Subcutaneous abdominal adipose tissue (tissue), 5 donors: ENCODE data around the gene CHTOP.

Experiments used
- H3K27ac ChIP-seq: one replicate; pipeline ENCODE4 v1.7.0; 2013; ENCODE audit warnings: low read depth, mild to moderate bottlenecking, inconsistent platforms, low read length, moderate library complexity
- H3K27me3 ChIP-seq, 5 donors: one replicate each; pipeline ENCODE4 v1.7.0; 2013; ENCODE audit warnings: low read length in 5 of 5, inconsistent platforms in 1 of 5; ENCODE audit not compliant: control insufficient read depth in 5 of 5, insufficient read depth in 4 of 5
- H3K36me3 ChIP-seq, 5 donors: one replicate each; pipeline ENCODE4 v1.7.0; 2013; ENCODE audit warnings: low read length in 5 of 5; ENCODE audit not compliant: control insufficient read depth in 5 of 5, insufficient read depth in 5 of 5
- H3K4me1 ChIP-seq, 5 donors: one replicate each; pipeline ENCODE4 v1.7.0; 2013; ENCODE audit warnings: low read length in 5 of 5, mild to moderate bottlenecking in 3 of 5, moderate library complexity in 1 of 5; ENCODE audit not compliant: control insufficient read depth in 5 of 5, insufficient read depth in 5 of 5
- H3K4me3 ChIP-seq, 5 donors: one replicate each; pipeline ENCODE4 v1.7.0; 2013; ENCODE audit warnings: low read length in 5 of 5, low read depth in 1 of 5
- H3K9ac ChIP-seq, 5 donors: one replicate each; pipeline ENCODE4 v1.7.0; 2013; ENCODE audit warnings: low read length in 5 of 5, mild to moderate bottlenecking in 4 of 5, moderate library complexity in 3 of 5
- H3K9me3 ChIP-seq, 5 donors: one replicate each; pipeline ENCODE4 v1.7.0; 2013; ENCODE audit warnings: low read length in 5 of 5; ENCODE audit not compliant: control insufficient read depth in 5 of 5
- donor health status: healthy.
- donor health status: healthy.
- donor health status: healthy.
- donor health status: healthy.
- donor health status: healthy.

The CHTOP gene

GRCh38 chr1:153617663-153618062, 16.2 kb upstream of the CHTOP start:
- H3K27ac ChIP-seq, result peak overlapping the region; percentile 72
- H3K4me3 ChIP-seq, result no peak overlapping the region
- no peaks in the 10 kb centered on the region for H3K27me3 ChIP-seq
- H3K36me3 ChIP-seq, result peaks cover 0 to 31% (median 15%) of the 10 kb centered on the region in 5 donors
- peak overlapping the region in 3 of 5 donors; percentile 1 to 57 (median 44) for H3K9ac ChIP-seq
- no peaks in the 10 kb centered on the region for H3K9me3 ChIP-seq
- H3K4me1 ChIP-seq, result peaks cover 5 to 37% (median 28%) of the 10 kb centered on the region in 5 donors

- Histone ChIP-seq H3K4me1 (peaks cover 5 to 44% (median 41%) of the 10 kb centered on the region in 5 donors), H3K9ac (no peak overlapping the region), H3K27me3 (no peaks in the 10 kb centered on the region), H3K9me3 (no peaks in the 10 kb centered on the region), H3K36me3 (peaks cover 0 to 39% (median 15%) of the 10 kb centered on the region in 5 donors), H3K27ac (no peak overlapping the region), H3K4me3 (no peak overlapping the region)
Measured at GRCh38 chr1:153619171-153619570, 14.7 kb upstream of the CHTOP start.

GRCh38 chr1:153623101-153623500, 10.8 kb upstream of the CHTOP start:
- H3K9me3 ChIP-seq, result no peaks in the 10 kb centered on the region
- H3K4me3 ChIP-seq, result peak overlapping the region in 1 of 5 donors; percentile 32
- peak overlapping the region; percentile 94 for H3K27ac ChIP-seq
- H3K9ac ChIP-seq, result peak overlapping the region in 3 of 5 donors; percentile 23 to 67 (median 53)
- peaks cover 6 to 59% (median 51%) of the 10 kb centered on the region in 5 donors for H3K4me1 ChIP-seq
- peaks cover 0 to 43% (median 19%) of the 10 kb centered on the region in 5 donors for H3K36me3 ChIP-seq
- no peaks in the 10 kb centered on the region for H3K27me3 ChIP-seq

- H3K4me3 ChIP-seq, result peak overlapping the region in 3 of 5 donors; percentile 3 to 87 (median 81)
- H3K27ac ChIP-seq, result peak overlapping the region; percentile 94
- peak overlapping the region in 1 of 5 donors; percentile 31 for H3K9ac ChIP-seq
- H3K9me3 ChIP-seq, result no peaks in the 10 kb centered on the region
- H3K4me1 ChIP-seq, result peaks cover 6 to 77% (median 60%) of the 10 kb centered on the region in 5 donors
- no peaks in the 10 kb centered on the region for H3K27me3 ChIP-seq
- H3K36me3 ChIP-seq, result peaks cover 0 to 30% (median 6%) of the 10 kb centered on the region in 5 donors
Measured at GRCh38 chr1:153624965-153625611, 8.8 kb upstream of the CHTOP start.

- H3K27ac ChIP-seq, result peak overlapping the region; percentile 94
- no peaks in the 10 kb centered on the region for H3K9me3 ChIP-seq
- peaks cover 0 to 24% (median 6%) of the 10 kb centered on the region in 5 donors for H3K36me3 ChIP-seq
- peak overlapping the region; percentile 63 to 87 (median 73) for H3K4me3 ChIP-seq
- H3K9ac ChIP-seq, result peak overlapping the region; percentile 77 to 89 (median 86)
- no peaks in the 10 kb centered on the region for H3K27me3 ChIP-seq
- peaks cover 6 to 84% (median 66%) of the 10 kb centered on the region in 5 donors for H3K4me1 ChIP-seq
Measured at GRCh38 chr1:153626477-153626903, 7.4 kb upstream of the CHTOP start.

- H3K4me1 ChIP-seq, result peaks cover 6 to 83% (median 65%) of the 10 kb centered on the region in 5 donors
- peak within 1 kb of the TSS; percentile 77 to 89 (median 86) for H3K9ac ChIP-seq
- peak within 1 kb of the TSS; percentile 63 to 87 (median 73) for H3K4me3 ChIP-seq
- no peaks in the 10 kb centered on the region for H3K9me3 ChIP-seq
- H3K36me3 ChIP-seq, result peaks cover 0 to 23% (median 6%) of the 10 kb centered on the region in 5 donors
- peak within 1 kb of the TSS; percentile 94 for H3K27ac ChIP-seq
- H3K27me3 ChIP-seq, result no peaks in the 10 kb centered on the region
Measured at GRCh38 chr1:153626904-153627714, 6.8 kb upstream of the CHTOP start, which contains the start of gene S100A13. Gene S100A13 (minus strand): TSS chr1:153627505. CDS start chr1:153626472, 1,033 bp downstream.

- Histone ChIP-seq H3K4me1 (peaks cover 6 to 81% (median 57%) of the 10 kb centered on the region in 5 donors), H3K27me3 (no peaks in the 10 kb centered on the region), H3K4me3 (peak within 1 kb of the TSS; percentile 63 to 87 (median 73)), H3K36me3 (peaks cover 0 to 15% (median 4%) of the 10 kb centered on the region in 5 donors), H3K9ac (peak within 1 kb of the TSS; percentile 77 to 89 (median 86)), H3K9me3 (no peaks in the 10 kb centered on the region), H3K27ac (peak within 1 kb of the TSS; percentile 94)
Measured at GRCh38 chr1:153627715-153628626, 5.9 kb upstream of the CHTOP start, which contains the start of gene S100A1. Gene S100A1 (plus strand): TSS chr1:153628434. CDS start chr1:153630522, 2,088 bp downstream.

- Histone ChIP-seq H3K9ac (peak overlapping the region in 3 of 5 donors; percentile 4 to 42 (median 33)), H3K27ac (peak overlapping the region; percentile 94), H3K4me3 (no peak overlapping the region), H3K36me3 (peaks cover 0 to 13% (median 4%) of the 10 kb centered on the region in 5 donors), H3K27me3 (no peaks in the 10 kb centered on the region), H3K4me1 (peaks cover 9 to 82% (median 58%) of the 10 kb centered on the region in 5 donors), H3K9me3 (no peaks in the 10 kb centered on the region)
Measured at GRCh38 chr1:153628638-153629342, 5.1 kb upstream of the CHTOP start.

GRCh38 chr1:153629343-153629665, 4.6 kb upstream of the CHTOP start:
- peaks cover 9 to 77% (median 53%) of the 10 kb centered on the region in 5 donors for H3K4me1 ChIP-seq
- H3K36me3 ChIP-seq, result peaks cover 0 to 9% (median 4%) of the 10 kb centered on the region in 5 donors
- H3K4me3 ChIP-seq, result no peak overlapping the region

More at GRCh38 chr1:153629343-153629665, 4.6 kb upstream of the CHTOP start:
- peak overlapping the region in 1 of 5 donors; percentile 42 for H3K9ac ChIP-seq
- peak overlapping the region; percentile 94 for H3K27ac ChIP-seq
- H3K9me3 ChIP-seq, result no peaks in the 10 kb centered on the region
- no peaks in the 10 kb centered on the region for H3K27me3 ChIP-seq
